HepG2 (cell line): ENCODE measurements around the gene SEPTIN2. TPM values are rescaled to one million over a fixed set of nuclear protein-coding genes. Genes with fewer than 3 reads are reported as not detected.
A peak's percentile ranks its signal among the peaks of the same experiment; 100 is the strongest.

Experiments
- CEBPG ChIP-seq: IDR thresholded peaks from 2 replicates; pipeline ENCODE4 v1.6.1; 2016
- DNMT1 ChIP-seq: sonication (generic); formaldehyde crosslinking; IDR thresholded peaks from 2 replicates; pipeline ENCODE4 v1.5.1; 2020; ENCODE audit warnings: mild to moderate bottlenecking, missing genetic modification reagents
- GTF3A ChIP-seq: sonication (generic); formaldehyde crosslinking; conservative IDR thresholded peaks from 2 replicates; pipeline ENCODE4 v1.4.0; 2020; ENCODE audit warnings: mild to moderate bottlenecking, missing genetic modification reagents
- HOXD1 ChIP-seq: sonication (generic); formaldehyde crosslinking; IDR thresholded peaks from 2 replicates; pipeline ENCODE4 v1.5.0; 2020; ENCODE audit warnings: missing genetic modification reagents
- NFKB2 ChIP-seq: sonication (generic); formaldehyde crosslinking; IDR thresholded peaks from 2 replicates; pipeline ENCODE4 v1.4.0; 2020; ENCODE audit warnings: missing genetic modification reagents, borderline replicate concordance
- POLR2G ChIP-seq: fragments of 200-400 bp; formaldehyde crosslinking; IDR thresholded peaks from 2 replicates; pipeline ENCODE4 v1.6.1; 2018; ENCODE audit warnings: mild to moderate bottlenecking, low read depth, low read length, moderate library complexity
- RBFOX2 ChIP-seq: fragments of 200-400 bp; formaldehyde crosslinking; IDR thresholded peaks from 2 replicates; pipeline ENCODE4 v1.6.1; 2017; ENCODE audit warnings: low read depth, mild to moderate bottlenecking, low read length
- SALL2 ChIP-seq: sonication (generic); formaldehyde crosslinking; IDR thresholded peaks from 2 replicates; pipeline ENCODE4 v1.8.1; 2023; ENCODE audit warnings: mild to moderate bottlenecking, missing genetic modification reagents, inconsistent platforms
- SIX1 ChIP-seq: sonication (generic); formaldehyde crosslinking; IDR thresholded peaks from 2 replicates; pipeline ENCODE4 v1.4.0; 2020; ENCODE audit warnings: missing genetic modification reagents, borderline replicate concordance
- SOX6 ChIP-seq, 2 experiments: fragments of 450-650 bp in 1 of 2; sonication (generic) in 1 of 2; formaldehyde crosslinking in 1 of 2; IDR thresholded peaks; 2 replicates each; pipeline versions ENCODE4 v1.4.0 to v1.6.1; 2017 to 2020; ENCODE audit warnings: antibody characterized with exemption in 1 of 2, mild to moderate bottlenecking in 1 of 2, missing genetic modification reagents in 1 of 2
- ZBTB7A ChIP-seq: sonication (generic); formaldehyde crosslinking; IDR thresholded peaks from 2 replicates; pipeline ENCODE4 v1.8.0; 2022; ENCODE audit warnings: mild to moderate bottlenecking, missing genetic modification reagents
- ZNF292 ChIP-seq: sonication (generic); formaldehyde crosslinking; IDR thresholded peaks from 2 replicates; pipeline ENCODE4 v1.8.1; 2022; ENCODE audit warnings: mild to moderate bottlenecking, low read depth, missing genetic modification reagents, borderline replicate concordance
- ZNF431 ChIP-seq: sonication (generic); formaldehyde crosslinking; IDR thresholded peaks from 2 replicates; pipeline ENCODE4 v1.9.0; 2022; ENCODE audit warnings: missing genetic modification reagents, low read depth, mild to moderate bottlenecking, borderline replicate concordance
- ZNF891 ChIP-seq: sonication (generic); formaldehyde crosslinking; IDR thresholded peaks from 2 replicates; pipeline ENCODE4 v1.5.0; 2020; ENCODE audit warnings: mild to moderate bottlenecking, missing genetic modification reagents
- polyA plus RNA-seq, 8 experiments: library from polyadenylated mRNA; depleted of rRNA in 3 of 8; stranded (reverse) in 7 of 8; unstranded in 1 of 8; fragments of >200 nt; fragmentation: Illumina TruSeq in 4 of 8; extraction: Trizol in 4 of 8; gene quantifications; 2 replicates each; pipeline versions ENCODE4 v1.2.1 to v1.2.3, GENCODE V29; 2011 to 2016; ENCODE audit warnings: low read depth in 4 of 8, missing spikeins in 1 of 8, mixed read lengths in 1 of 8; ENCODE audit not compliant: insufficient read depth in 1 of 8
- total RNA-seq, 5 experiments: library from RNA; depleted of rRNA; stranded (reverse); fragments of >200 nt; fragmentation: Illumina TruSeq; extraction: Trizol; gene quantifications; 2 replicates each; pipeline ENCODE4 v1.2.3, GENCODE V29; 2016; ENCODE audit warnings: low read depth in 1 of 5
- TF ChIP-seq, protein P1 (sequence below): sonication (generic); formaldehyde crosslinking; IDR thresholded peaks from 2 replicates; pipeline ENCODE4 v1.4.0; 2020; ENCODE audit warnings: missing genetic modification reagents, low read depth, mild to moderate bottlenecking, borderline replicate concordance
- TF ChIP-seq, protein P2 (sequence below): sonication (generic); formaldehyde crosslinking; IDR thresholded peaks from 2 replicates; pipeline ENCODE4 v1.4.0; 2020; ENCODE audit warnings: mild to moderate bottlenecking, missing genetic modification reagents
- TF ChIP-seq, protein P3 (sequence below): sonication (generic); formaldehyde crosslinking; IDR thresholded peaks from 2 replicates; pipeline ENCODE4 v1.8.0; 2022; ENCODE audit warnings: mild to moderate bottlenecking, missing genetic modification reagents

Gene SEPTIN2
- total and polyA plus RNA-seq, 2 of the 13 experiments (the other 11 are each of a cell fraction or from before 2014, with no cell fraction given) = 493 to 733 TPM

DNA sequence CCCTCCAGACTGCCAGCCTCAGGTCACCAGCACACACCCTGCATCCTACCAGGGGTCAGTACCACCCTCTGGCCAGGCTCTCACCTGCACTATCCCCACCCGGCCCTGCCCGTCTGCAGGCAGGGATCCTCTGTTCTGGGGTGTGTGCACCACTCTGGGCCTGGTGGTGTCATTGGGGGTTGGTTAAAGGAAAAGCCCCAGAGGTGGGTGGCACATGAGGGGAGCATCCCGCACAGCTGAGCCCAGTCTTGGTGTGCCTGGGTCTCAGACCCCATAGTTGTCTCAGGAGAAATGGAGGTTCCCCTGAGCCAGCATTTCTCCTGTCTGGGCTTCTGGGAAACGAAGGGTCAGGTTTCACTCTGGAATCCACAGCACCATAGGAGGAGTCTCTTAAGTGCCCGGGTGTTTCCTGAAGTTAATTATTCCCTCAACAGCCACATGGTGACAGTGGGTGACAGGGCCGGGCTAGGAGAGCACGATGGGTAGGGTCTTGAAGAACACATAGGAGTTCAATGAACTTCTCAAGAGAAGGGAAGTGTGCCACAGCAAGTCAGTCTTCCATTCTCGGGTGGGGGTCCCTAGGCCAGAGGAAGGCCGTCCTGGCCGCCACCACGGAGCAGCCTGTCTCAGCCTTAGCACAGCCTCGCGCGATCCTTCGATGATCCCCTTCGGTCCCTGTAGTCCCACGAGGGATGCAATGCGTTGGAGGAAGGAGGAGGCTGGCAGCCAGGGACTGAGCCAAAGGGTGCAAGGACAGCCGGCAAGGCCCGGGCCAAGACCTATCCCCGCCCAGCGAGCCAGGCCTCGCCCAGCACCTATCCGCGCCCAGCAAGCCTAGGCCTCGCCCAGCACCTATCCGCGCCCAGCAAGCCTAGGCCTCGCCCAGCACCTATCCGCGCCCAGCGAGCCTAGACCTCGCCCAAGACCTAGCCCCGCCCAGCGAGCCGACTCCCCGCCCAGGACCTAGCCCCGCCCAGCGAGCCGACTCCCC lies 39.2 kb downstream of the SEPTIN2 start (continued):
- TF ChIP-seq SALL2 (CRISPR knock-in tag) = peak; percentile 54; the same call in 1 of the 2 replicates
- TF ChIP-seq SOX6 (IDR thresholded peaks at IDR 0.05) = no peak
- TF ChIP-seq SOX6 (CRISPR knock-in tag; IDR thresholded peaks at IDR 0.05) = peak; percentile 51; the same call in 1 of the 2 replicates
- TF ChIP-seq GTF3A (CRISPR knock-in tag) = peak; percentile 61; the same call in 1 of the 2 replicates
- peak; percentile 92 for TF ChIP-seq SIX1 (CRISPR knock-in tag)
- TF ChIP-seq, protein P1, sequence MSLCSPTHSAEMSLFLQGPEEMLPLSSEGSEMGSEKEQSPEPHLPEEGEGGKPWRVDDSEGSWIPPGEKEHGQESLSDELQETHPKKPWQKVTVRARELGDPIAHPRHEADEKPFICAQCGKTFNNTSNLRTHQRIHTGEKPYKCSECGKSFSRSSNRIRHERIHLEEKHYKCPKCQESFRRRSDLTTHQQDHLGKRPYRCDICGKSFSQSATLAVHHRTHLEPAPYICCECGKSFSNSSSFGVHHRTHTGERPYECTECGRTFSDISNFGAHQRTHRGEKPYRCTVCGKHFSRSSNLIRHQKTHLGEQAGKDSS = peak; percentile 72; the same call in 1 of the 2 replicates
- TF ChIP-seq, protein P2, sequence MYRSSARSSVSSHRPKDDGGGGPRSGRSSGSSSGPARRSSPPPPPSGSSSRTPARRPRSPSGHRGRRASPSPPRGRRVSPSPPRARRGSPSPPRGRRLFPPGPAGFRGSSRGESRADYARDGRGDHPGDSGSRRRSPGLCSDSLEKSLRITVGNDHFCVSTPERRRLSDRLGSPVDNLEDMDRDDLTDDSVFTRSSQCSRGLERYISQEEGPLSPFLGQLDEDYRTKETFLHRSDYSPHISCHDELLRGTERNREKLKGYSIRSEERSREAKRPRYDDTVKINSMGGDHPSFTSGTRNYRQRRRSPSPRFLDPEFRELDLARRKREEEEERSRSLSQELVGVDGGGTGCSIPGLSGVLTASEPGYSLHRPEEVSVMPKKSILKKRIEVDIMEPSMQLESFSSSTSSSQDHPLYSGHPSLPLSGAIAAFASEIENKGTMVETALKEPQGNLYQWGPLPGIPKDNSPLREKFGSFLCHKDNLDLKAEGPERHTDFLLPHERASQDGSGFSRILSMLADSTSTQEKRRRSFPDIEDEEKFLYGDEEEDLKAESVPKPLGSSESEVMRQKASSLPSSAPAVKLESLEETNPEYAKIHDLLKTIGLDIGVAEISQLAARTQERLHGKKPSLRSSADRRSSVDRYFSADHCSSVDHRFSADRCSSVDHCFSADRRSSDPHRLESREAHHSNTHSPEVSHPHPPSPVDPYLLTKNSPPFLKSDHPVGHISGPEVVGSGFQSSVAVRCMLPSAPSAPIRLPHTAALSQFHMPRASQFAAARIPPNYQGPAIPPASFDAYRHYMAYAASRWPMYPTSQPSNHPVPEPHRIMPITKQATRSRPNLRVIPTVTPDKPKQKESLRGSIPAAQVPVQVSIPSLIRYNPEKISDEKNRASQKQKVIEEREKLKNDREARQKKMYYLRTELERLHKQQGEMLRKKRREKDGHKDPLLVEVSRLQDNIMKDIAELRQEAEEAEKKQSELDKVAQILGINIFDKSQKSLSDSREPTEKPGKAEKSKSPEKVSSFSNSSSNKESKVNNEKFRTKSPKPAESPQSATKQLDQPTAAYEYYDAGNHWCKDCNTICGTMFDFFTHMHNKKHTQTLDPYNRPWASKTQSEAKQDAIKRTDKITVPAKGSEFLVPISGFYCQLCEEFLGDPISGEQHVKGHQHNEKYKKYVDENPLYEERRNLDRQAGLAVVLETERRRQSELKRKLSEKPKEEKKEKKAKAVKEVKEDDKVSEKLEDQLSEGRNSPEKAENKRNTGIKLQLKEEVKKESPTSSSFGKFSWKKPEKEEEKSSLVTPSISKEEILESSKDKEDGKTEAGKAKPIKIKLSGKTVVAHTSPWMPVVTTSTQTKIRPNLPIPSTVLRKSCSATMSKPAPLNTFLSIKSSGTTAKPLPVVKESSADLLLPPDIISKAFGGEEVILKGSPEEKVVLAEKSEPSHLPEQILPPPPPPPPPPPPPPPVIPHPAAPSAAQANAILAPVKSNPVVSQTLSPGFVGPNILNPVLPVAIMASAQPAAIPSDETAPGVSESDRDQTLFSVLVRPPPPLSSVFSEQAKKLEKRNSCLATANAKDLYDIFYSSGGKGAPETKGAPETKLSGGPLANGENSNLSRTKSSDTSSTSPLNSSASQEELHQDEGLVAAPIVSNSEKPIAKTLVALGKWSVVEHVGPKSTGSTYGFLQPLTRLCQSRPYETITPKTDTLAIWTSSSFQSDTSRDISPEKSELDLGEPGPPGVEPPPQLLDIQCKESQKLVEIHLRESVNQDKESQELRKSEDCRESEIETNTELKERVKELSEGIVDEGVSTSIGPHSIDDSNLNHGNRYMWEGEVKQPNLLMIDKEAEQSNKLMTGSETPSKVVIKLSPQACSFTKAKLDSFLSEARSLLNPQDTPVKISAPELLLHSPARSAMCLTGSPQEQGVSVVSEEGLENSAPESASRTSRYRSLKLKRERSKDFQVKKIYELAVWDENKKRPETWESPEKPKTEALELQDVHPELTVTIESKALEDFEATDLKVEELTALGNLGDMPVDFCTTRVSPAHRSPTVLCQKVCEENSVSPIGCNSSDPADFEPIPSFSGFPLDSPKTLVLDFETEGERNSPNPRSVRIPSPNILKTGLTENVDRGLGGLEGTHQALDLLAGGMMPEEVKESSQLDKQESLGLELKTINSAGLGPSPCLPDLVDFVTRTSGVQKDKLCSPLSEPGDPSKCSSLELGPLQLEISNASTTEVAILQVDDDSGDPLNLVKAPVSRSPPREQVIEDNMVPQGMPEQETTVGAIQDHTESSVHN (CRISPR knock-in tag) = peak; percentile 19; the same call in 1 of the 2 replicates
- TF ChIP-seq POLR2G = peak; percentile 51; the same call in 1 of the 2 replicates
- TF ChIP-seq ZNF891 (CRISPR knock-in tag) = 0 out of 2 replicates have a peak, but pooled peaks have one; percentile 24
- peak; percentile 58; the same call in 1 of the 2 replicates for TF ChIP-seq ZNF431
- TF ChIP-seq NFKB2 (CRISPR knock-in tag) = peak; percentile 53; the same call in 1 of the 2 replicates
- peak; percentile 64 for TF ChIP-seq DNMT1 (CRISPR knock-in tag)
- TF ChIP-seq ZBTB7A (CRISPR knock-in tag) = no peak
- 0 out of 2 replicates have a peak, but pooled peaks have one; percentile 56 for TF ChIP-seq HOXD1 (CRISPR knock-in tag)
- TF ChIP-seq ZNF292 (CRISPR knock-in tag) = peak; percentile 25; the same call in 1 of the 2 replicates
- TF ChIP-seq, protein P3, sequence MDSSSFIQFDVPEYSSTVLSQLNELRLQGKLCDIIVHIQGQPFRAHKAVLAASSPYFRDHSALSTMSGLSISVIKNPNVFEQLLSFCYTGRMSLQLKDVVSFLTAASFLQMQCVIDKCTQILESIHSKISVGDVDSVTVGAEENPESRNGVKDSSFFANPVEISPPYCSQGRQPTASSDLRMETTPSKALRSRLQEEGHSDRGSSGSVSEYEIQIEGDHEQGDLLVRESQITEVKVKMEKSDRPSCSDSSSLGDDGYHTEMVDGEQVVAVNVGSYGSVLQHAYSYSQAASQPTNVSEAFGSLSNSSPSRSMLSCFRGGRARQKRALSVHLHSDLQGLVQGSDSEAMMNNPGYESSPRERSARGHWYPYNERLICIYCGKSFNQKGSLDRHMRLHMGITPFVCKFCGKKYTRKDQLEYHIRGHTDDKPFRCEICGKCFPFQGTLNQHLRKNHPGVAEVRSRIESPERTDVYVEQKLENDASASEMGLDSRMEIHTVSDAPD (CRISPR knock-in tag) = peak; percentile 89
- peak; percentile 52 for TF ChIP-seq RBFOX2
- 0 out of 2 replicates have a peak, but pooled peaks have one; percentile 35 for TF ChIP-seq CEBPG (CRISPR knock-in tag)
